Measurements from ENCODE around the gene NFATC2. TPM values are rescaled to one million over a fixed set of nuclear protein-coding genes. Genes with fewer than 3 reads are reported as not detected.

The NFATC2 gene
- total RNA-seq, 1 experiment from 2014 or later, result 6.3 TPM

- no peak overlapping the region; the same call in 1 of the 2 replicates for H2AFZ ChIP-seq
Observed at GRCh38 chr20:51457533-51457932, 85.0 kb downstream of the NFATC2 start.

GRCh38 chr20:51456511-51457509 is 85.7 kb downstream of the NFATC2 start:
- Histone ChIP-seq H3F3A (ENCODE audit: insufficient read depth, low read depth) (peaks cover 23% of the 10 kb centered on the region), H2AFZ (peak overlapping the region; percentile 52; the same call in 1 of the 2 replicates), H3K9me3 (ENCODE audit: insufficient read depth, low read depth) (no peaks in the 10 kb centered on the region), H3K27ac (peak overlapping the region; percentile 84), H3K4me1 (replicated peaks; ENCODE audit: insufficient read depth) (peaks cover 26% of the 10 kb centered on the region), H3K9me2 (ENCODE audit: insufficient read depth) (no peaks in the 10 kb centered on the region), H3K27me3 (ENCODE audit: insufficient read depth, low read depth) (no peaks in the 10 kb centered on the region), H3K79me2 (ENCODE audit: low read depth) (no peaks in the 10 kb centered on the region), H3K4me2 (peak overlapping the region; percentile 73), H3K36me3 (ENCODE audit: low read depth) (peaks cover 15% of the 10 kb centered on the region), H3K4me3 (peak overlapping the region; percentile 51; the same call in 1 of the 2 replicates), H4K20me1 (ENCODE audit: insufficient read depth) (no peaks in the 10 kb centered on the region)
- DNase-seq, result peak; percentile 93 to 100
- ChIA-PET POLR2A (ENCODE audit: unreplicated experiment) (interaction anchor here (0.6 to 0.7 kb wide), 8 partner anchors 68 to 954 kb away, joined by 3 to 14 read pairs (median 6); partner anchors contain the start of gene NFATC2), CTCF (interaction anchor here (0.6 to 1.5 kb wide), 7 partner anchors 29 to 1256 kb away, joined by 3 to 8 read pairs (median 3); no protein-coding TSS in a partner anchor)
- TF ChIP-seq CTCF (conservative IDR thresholded peaks at IDR 0.05) (no peak), EZH2 (IDR thresholded peaks at IDR 0.05; ENCODE audit: low read depth) (no peak)
- BruUV-seq (replicated peaks), result TSS peak; percentile 57
- intact Hi-C loops (cut with micrococcal nuclease; ENCODE audit: unreplicated experiment), result loop anchor here (1.0 to 2.0 kb wide), 4 partner anchors 10 to 84 kb away; no protein-coding TSS in a partner anchor

More at GRCh38 chr20:51457533-51457932, 85.0 kb downstream of the NFATC2 start:
- Histone ChIP-seq H3K9me3 (ENCODE audit: insufficient read depth, low read depth) (no peaks in the 10 kb centered on the region), H3K4me3 (peak overlapping the region; percentile 51; the same call in 1 of the 2 replicates), H3K4me2 (peak overlapping the region; percentile 73), H4K20me1 (ENCODE audit: insufficient read depth) (no peaks in the 10 kb centered on the region), H3K27ac (peak overlapping the region; percentile 84), H3K36me3 (ENCODE audit: low read depth) (peaks cover 15% of the 10 kb centered on the region), H3K27me3 (ENCODE audit: insufficient read depth, low read depth) (no peaks in the 10 kb centered on the region), H3F3A (ENCODE audit: insufficient read depth, low read depth) (peaks cover 23% of the 10 kb centered on the region), H3K79me2 (ENCODE audit: low read depth) (no peaks in the 10 kb centered on the region), H3K9me2 (ENCODE audit: insufficient read depth) (no peaks in the 10 kb centered on the region), H3K4me1 (replicated peaks; ENCODE audit: insufficient read depth) (peaks cover 26% of the 10 kb centered on the region)
- ChIA-PET POLR2A (ENCODE audit: unreplicated experiment) (interaction anchor here (0.6 kb wide), 1 partner anchor 68 kb away, joined by 10 read pairs; no protein-coding TSS in a partner anchor), CTCF (interaction anchor here (0.6 to 1.5 kb wide), 8 partner anchors 29 to 1257 kb away, joined by 3 to 8 read pairs (median 3); no protein-coding TSS in a partner anchor)
- DNase-seq, result peak in 1 of 2 experiments; percentile 40
- intact Hi-C loops (cut with micrococcal nuclease; ENCODE audit: unreplicated experiment), result loop anchor here (2.0 kb wide), 2 partner anchors 75 to 85 kb away; no protein-coding TSS in a partner anchor
- TF ChIP-seq CTCF (conservative IDR thresholded peaks at IDR 0.05), result no peak
- no peak for TF ChIP-seq EZH2 (IDR thresholded peaks at IDR 0.05; ENCODE audit: low read depth)
- no TSS peak for BruUV-seq (replicated peaks)

- no peak overlapping the region for H2AFZ ChIP-seq
- DNase-seq, result no peak
- ChIA-PET CTCF (no interaction called here), POLR2A (ENCODE audit: unreplicated experiment) (interaction anchor here (0.6 kb wide), 1 partner anchor 64 kb away, joined by 3 read pairs; no protein-coding TSS in a partner anchor)
- peaks cover 15% of the 10 kb centered on the region for H3K36me3 ChIP-seq (ENCODE audit: low read depth)
- H3K79me2 ChIP-seq (ENCODE audit: low read depth), result no peaks in the 10 kb centered on the region
- intact Hi-C loops (cut with micrococcal nuclease; ENCODE audit: unreplicated experiment), result no loop called here
- no peak overlapping the region for H3K27ac ChIP-seq
- no peak overlapping the region for H3K4me2 ChIP-seq
- no peaks in the 10 kb centered on the region for H4K20me1 ChIP-seq (ENCODE audit: insufficient read depth)
- no peaks in the 10 kb centered on the region for H3K9me3 ChIP-seq (ENCODE audit: insufficient read depth, low read depth)
- BruUV-seq (replicated peaks), result no TSS peak
- H3F3A ChIP-seq (ENCODE audit: insufficient read depth, low read depth), result peaks cover 29% of the 10 kb centered on the region
- H3K4me3 ChIP-seq, result no peak overlapping the region
- no peaks in the 10 kb centered on the region for H3K9me2 ChIP-seq (ENCODE audit: insufficient read depth)
- H3K4me1 ChIP-seq (replicated peaks; ENCODE audit: insufficient read depth), result peaks cover 26% of the 10 kb centered on the region
- H3K27me3 ChIP-seq (ENCODE audit: insufficient read depth, low read depth), result no peaks in the 10 kb centered on the region
- TF ChIP-seq EZH2 (IDR thresholded peaks at IDR 0.05; ENCODE audit: low read depth), result no peak
- no peak for TF ChIP-seq CTCF (conservative IDR thresholded peaks at IDR 0.05)
Observed at GRCh38 chr20:51454250-51454865, 88.2 kb downstream of the NFATC2 start.

All from PC-9 (cell line).